ENCODE measurements around the gene PPIP5K1.
"Not testable (repeated sequence)": the region's sequence is repeated elsewhere in the genome, so short reads cannot be mapped to it uniquely, and the experiment has no call there.

- TF ChIP-seq PKNOX1 (IDR thresholded peaks at IDR 0.05); ZNF24 (IDR thresholded peaks at IDR 0.05); BHLHE40 (IDR thresholded peaks at IDR 0.05; ENCODE audit: low read length); E2F5 (CRISPR knock-in tag; IDR thresholded peaks at IDR 0.05); CTCF (IDR thresholded peaks at IDR 0.05 in 2 of 3, conservative IDR thresholded peaks at IDR 0.05 in 1 of 3; ENCODE audit: insufficient read depth in 2 of 3, low read depth in 1 of 3, low read length in 3 of 3); CREB3 (tag; conservative IDR thresholded peaks at IDR 0.05; ENCODE audit: low read depth); POLR2AphosphoS5 (IDR thresholded peaks at IDR 0.05; ENCODE audit: control insufficient read depth, insufficient read depth, low read depth, low read length); CLOCK (CRISPR knock-in tag; IDR thresholded peaks at IDR 0.05; ENCODE audit: borderline replicate concordance); JUNB (CRISPR knock-in tag; conservative IDR thresholded peaks at IDR 0.05); RBBP5 (IDR thresholded peaks at IDR 0.05; ENCODE audit: borderline replicate concordance, insufficient read depth, low read length, poor library complexity, severe bottlenecking); ZNF785 (CRISPR knock-in tag; IDR thresholded peaks at IDR 0.05); ATF2 (CRISPR knock-in tag; IDR thresholded peaks at IDR 0.05): not testable (repeated sequence)
Observed at GRCh38 chr15:43593328-43594190, 3.6 kb upstream of the PPIP5K1 start, which contains the start of gene CKMT1B.

All from K562 (cell line).